Measurements from ENCODE around the gene NEU4.
"Not testable (repeated sequence)": the region's sequence is repeated elsewhere in the genome, so short reads cannot be mapped to it uniquely, and the experiment has no call there.

DNA sequence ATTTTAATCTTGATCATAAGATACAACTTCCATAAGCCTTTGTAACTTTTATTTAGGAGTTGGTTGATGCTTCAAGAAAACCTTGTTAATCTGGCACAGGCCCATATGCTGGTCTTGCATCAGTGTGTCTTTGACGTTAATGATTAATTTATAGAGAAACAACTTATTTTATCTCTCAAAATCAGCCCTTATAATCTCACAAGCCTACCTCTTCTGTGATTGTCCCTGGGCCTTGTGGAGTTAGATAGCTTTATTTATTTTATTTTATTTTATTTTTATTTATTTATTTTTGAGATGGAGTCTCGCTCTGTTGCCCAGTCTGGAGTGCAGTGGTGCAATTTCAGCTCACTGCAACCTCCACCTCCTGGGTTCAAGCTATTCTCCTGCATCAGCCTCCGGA lies 26.9 kb upstream of the NEU4 start:
- not testable (repeated sequence) for TF ChIP-seq PHF8 (IDR thresholded peaks at IDR 0.05; ENCODE audit: borderline replicate concordance, low read length); CBFB (CRISPR knock-in tag; IDR thresholded peaks at IDR 0.05); MCM2 (IDR thresholded peaks at IDR 0.05; ENCODE audit: low read depth); ZNF584 (CRISPR knock-in tag; IDR thresholded peaks at IDR 0.05; ENCODE audit: low read depth); PTTG1 (tag; IDR thresholded peaks at IDR 0.05; ENCODE audit: low read depth); SETDB1 (IDR thresholded peaks at IDR 0.05; ENCODE audit: low read length); TARDBP (IDR thresholded peaks at IDR 0.05); SPI1 (IDR thresholded peaks at IDR 0.05; ENCODE audit: borderline replicate concordance, low read depth, low read length); RNF2 (IDR thresholded peaks at IDR 0.05)
- TF ChIP-seq, protein P1, sequence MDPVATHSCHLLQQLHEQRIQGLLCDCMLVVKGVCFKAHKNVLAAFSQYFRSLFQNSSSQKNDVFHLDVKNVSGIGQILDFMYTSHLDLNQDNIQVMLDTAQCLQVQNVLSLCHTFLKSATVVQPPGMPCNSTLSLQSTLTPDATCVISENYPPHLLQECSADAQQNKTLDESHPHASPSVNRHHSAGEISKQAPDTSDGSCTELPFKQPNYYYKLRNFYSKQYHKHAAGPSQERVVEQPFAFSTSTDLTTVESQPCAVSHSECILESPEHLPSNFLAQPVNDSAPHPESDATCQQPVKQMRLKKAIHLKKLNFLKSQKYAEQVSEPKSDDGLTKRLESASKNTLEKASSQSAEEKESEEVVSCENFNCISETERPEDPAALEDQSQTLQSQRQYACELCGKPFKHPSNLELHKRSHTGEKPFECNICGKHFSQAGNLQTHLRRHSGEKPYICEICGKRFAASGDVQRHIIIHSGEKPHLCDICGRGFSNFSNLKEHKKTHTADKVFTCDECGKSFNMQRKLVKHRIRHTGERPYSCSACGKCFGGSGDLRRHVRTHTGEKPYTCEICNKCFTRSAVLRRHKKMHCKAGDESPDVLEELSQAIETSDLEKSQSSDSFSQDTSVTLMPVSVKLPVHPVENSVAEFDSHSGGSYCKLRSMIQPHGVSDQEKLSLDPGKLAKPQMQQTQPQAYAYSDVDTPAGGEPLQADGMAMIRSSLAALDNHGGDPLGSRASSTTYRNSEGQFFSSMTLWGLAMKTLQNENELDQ (CRISPR knock-in tag; IDR thresholded peaks at IDR 0.05; ENCODE audit: borderline replicate concordance), result not testable (repeated sequence)
- TF ChIP-seq, protein P2, sequence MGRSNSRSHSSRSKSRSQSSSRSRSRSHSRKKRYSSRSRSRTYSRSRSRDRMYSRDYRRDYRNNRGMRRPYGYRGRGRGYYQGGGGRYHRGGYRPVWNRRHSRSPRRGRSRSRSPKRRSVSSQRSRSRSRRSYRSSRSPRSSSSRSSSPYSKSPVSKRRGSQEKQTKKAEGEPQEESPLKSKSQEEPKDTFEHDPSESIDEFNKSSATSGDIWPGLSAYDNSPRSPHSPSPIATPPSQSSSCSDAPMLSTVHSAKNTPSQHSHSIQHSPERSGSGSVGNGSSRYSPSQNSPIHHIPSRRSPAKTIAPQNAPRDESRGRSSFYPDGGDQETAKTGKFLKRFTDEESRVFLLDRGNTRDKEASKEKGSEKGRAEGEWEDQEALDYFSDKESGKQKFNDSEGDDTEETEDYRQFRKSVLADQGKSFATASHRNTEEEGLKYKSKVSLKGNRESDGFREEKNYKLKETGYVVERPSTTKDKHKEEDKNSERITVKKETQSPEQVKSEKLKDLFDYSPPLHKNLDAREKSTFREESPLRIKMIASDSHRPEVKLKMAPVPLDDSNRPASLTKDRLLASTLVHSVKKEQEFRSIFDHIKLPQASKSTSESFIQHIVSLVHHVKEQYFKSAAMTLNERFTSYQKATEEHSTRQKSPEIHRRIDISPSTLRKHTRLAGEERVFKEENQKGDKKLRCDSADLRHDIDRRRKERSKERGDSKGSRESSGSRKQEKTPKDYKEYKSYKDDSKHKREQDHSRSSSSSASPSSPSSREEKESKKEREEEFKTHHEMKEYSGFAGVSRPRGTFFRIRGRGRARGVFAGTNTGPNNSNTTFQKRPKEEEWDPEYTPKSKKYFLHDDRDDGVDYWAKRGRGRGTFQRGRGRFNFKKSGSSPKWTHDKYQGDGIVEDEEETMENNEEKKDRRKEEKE (IDR thresholded peaks at IDR 0.05; ENCODE audit: borderline replicate concordance in 1 of 2, control insufficient read depth in 1 of 2, low read depth in 2 of 2, low read length in 1 of 2), result not testable (repeated sequence)
- TF ChIP-seq, protein P3, sequence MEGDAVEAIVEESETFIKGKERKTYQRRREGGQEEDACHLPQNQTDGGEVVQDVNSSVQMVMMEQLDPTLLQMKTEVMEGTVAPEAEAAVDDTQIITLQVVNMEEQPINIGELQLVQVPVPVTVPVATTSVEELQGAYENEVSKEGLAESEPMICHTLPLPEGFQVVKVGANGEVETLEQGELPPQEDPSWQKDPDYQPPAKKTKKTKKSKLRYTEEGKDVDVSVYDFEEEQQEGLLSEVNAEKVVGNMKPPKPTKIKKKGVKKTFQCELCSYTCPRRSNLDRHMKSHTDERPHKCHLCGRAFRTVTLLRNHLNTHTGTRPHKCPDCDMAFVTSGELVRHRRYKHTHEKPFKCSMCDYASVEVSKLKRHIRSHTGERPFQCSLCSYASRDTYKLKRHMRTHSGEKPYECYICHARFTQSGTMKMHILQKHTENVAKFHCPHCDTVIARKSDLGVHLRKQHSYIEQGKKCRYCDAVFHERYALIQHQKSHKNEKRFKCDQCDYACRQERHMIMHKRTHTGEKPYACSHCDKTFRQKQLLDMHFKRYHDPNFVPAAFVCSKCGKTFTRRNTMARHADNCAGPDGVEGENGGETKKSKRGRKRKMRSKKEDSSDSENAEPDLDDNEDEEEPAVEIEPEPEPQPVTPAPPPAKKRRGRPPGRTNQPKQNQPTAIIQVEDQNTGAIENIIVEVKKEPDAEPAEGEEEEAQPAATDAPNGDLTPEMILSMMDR (IDR thresholded peaks at IDR 0.05 in 2 of 3, conservative IDR thresholded peaks at IDR 0.05 in 1 of 3; ENCODE audit: insufficient read depth in 2 of 3, low read depth in 1 of 3, low read length in 3 of 3), result not testable (repeated sequence)
- TF ChIP-seq, protein P4, sequence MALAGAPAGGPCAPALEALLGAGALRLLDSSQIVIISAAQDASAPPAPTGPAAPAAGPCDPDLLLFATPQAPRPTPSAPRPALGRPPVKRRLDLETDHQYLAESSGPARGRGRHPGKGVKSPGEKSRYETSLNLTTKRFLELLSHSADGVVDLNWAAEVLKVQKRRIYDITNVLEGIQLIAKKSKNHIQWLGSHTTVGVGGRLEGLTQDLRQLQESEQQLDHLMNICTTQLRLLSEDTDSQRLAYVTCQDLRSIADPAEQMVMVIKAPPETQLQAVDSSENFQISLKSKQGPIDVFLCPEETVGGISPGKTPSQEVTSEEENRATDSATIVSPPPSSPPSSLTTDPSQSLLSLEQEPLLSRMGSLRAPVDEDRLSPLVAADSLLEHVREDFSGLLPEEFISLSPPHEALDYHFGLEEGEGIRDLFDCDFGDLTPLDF (CRISPR knock-in tag; IDR thresholded peaks at IDR 0.05), result not testable (repeated sequence)
- TF ChIP-seq, protein P5, sequence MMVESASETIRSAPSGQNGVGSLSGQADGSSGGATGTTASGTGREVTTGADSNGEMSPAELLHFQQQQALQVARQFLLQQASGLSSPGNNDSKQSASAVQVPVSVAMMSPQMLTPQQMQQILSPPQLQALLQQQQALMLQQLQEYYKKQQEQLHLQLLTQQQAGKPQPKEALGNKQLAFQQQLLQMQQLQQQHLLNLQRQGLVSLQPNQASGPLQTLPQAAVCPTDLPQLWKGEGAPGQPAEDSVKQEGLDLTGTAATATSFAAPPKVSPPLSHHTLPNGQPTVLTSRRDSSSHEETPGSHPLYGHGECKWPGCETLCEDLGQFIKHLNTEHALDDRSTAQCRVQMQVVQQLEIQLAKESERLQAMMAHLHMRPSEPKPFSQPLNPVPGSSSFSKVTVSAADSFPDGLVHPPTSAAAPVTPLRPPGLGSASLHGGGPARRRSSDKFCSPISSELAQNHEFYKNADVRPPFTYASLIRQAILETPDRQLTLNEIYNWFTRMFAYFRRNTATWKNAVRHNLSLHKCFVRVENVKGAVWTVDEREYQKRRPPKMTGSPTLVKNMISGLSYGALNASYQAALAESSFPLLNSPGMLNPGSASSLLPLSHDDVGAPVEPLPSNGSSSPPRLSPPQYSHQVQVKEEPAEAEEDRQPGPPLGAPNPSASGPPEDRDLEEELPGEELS (CRISPR knock-in tag; IDR thresholded peaks at IDR 0.05; ENCODE audit: borderline replicate concordance), result not testable (repeated sequence)

All from K562 (cell line).